Central memory CD8-positive, alpha-beta T cell (primary cell): ENCODE data around the gene KRTAP5-9.
"Not testable (repeated sequence)": the region's sequence is repeated elsewhere in the genome, so short reads cannot be mapped to it uniquely, and the experiment has no call there.

Experiments
- ATAC-seq: fragments of 150-1000 bp; cut with Tn5 transposase; replicated peaks from 2 replicates; pipeline ENCODE4 v1.10.0; 2022; ENCODE audit warnings: mild to moderate bottlenecking, moderate FRiP score, moderate number of reproducible peaks; ENCODE audit not compliant: poor library complexity, severe bottlenecking; ENCODE audit errors: extremely low read depth
- DNase-seq, 2 donors: peaks; one replicate each; pipeline ENCODE4 v3.0.0; 2021; ENCODE audit warnings: low spot score in 2 of 2
- H3K27ac Mint-ChIP-seq: one replicate; pipeline ENCODE4 v1.8.0; 2022; ENCODE audit warnings: low read depth, mild to moderate bottlenecking, moderate library complexity, mixed read lengths
- H3K27me3 Mint-ChIP-seq: one replicate; pipeline ENCODE4 v1.8.0; 2022; ENCODE audit warnings: mixed read lengths
- H3K36me3 Mint-ChIP-seq: one replicate; pipeline ENCODE4 v1.8.0; 2022; ENCODE audit warnings: mild to moderate bottlenecking, moderate library complexity, mixed read lengths; ENCODE audit not compliant: insufficient read depth
- H3K4me1 Mint-ChIP-seq: one replicate; pipeline ENCODE4 v1.8.0; 2022; ENCODE audit warnings: mixed read lengths
- H3K4me3 Mint-ChIP-seq: one replicate; pipeline ENCODE4 v1.8.0; 2022; ENCODE audit warnings: mild to moderate bottlenecking, moderate library complexity, mixed read lengths
- H3K9me3 Mint-ChIP-seq: one replicate; pipeline ENCODE4 v1.8.0; 2022; ENCODE audit warnings: mixed read lengths

Gene KRTAP5-9

DNA sequence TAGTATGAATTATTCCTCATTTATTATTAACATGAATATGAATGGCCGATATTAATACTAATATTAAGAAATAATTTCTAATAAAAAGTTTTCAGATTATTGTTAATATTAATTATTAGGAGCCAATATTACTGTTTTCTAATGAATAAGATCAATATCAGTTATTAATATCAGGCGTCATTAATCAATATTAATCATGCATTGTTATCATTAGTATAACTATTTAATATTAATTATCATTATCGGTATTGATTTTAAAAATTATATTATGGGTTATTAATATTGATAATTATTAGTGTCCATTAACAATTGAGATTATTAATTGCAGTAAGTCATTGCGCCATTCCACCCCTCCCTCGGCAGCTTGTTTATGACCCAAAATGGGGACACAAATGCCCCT, 37.5 kb downstream of the KRTAP5-9 start:
- H3K27ac Mint-ChIP-seq, H3K4me1 Mint-ChIP-seq, H3K9me3 Mint-ChIP-seq, H3K4me3 Mint-ChIP-seq, H3K36me3 Mint-ChIP-seq, DNase-seq, ATAC-seq: not testable (repeated sequence)
- H3K27me3 Mint-ChIP-seq, result peaks cover 59% of the 10 kb centered on the region

DNA sequence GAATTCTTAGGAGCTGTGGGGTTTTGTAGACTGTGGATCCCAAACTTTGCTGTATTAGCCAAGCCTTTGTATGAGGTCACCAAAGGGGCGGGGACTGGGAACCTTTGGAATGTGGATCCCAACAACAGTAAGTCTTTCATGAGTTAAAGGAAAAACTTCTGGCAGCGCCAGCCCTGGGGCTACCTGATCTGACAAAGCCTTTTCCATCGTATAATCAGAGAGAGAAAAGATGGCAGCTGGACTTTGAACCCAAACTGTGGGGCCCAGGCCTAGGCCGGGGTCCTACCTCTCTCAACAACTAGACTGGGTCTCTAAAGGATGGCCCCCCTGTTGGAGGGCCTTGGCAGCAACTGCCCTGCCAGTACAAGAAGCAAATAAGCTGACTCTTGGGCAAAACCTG, 40.1 kb downstream of the KRTAP5-9 start:
- H3K27me3 Mint-ChIP-seq, result peaks cover 37% of the 10 kb centered on the region
- H3K27ac Mint-ChIP-seq, DNase-seq, H3K9me3 Mint-ChIP-seq, H3K4me3 Mint-ChIP-seq, ATAC-seq, H3K36me3 Mint-ChIP-seq, H3K4me1 Mint-ChIP-seq: not testable (repeated sequence)

DNA sequence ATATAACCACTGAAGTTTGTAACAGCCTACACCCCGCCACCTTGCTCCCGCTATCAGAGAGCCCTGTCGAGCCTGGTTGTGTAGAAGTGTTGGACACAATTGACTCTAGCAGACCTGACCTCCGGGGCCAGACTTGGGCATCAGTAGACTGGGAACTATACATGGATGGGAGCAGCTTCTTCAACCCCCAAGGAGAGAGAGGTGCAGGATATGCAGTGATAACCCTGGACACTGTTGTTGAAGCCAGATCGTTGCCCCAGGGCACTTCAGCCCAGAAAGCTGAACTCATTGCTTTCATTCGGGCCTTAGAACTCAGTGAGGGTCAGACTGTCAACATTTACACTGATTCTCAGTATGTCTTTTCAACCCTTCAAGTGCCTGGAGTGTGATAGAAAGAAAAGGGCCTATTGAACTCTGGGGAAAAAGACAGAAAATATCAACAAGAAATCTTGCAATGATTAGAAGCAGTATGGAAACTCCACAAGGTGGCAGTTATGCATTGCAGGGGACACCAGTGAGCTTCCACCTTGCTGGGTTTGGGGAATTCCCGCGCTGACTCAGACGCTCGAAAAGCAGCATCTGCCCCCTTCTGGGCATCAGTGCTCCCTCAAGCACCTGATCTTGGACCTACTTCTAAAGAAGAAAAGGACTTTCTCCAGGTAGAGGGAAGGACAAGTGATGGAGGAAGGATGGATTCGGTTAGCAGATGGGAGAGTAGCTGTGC, 40.8 kb downstream of the KRTAP5-9 start:
- peaks cover 34% of the 10 kb centered on the region for H3K27me3 Mint-ChIP-seq
- H3K9me3 Mint-ChIP-seq, ATAC-seq, H3K27ac Mint-ChIP-seq, DNase-seq, H3K36me3 Mint-ChIP-seq, H3K4me3 Mint-ChIP-seq, H3K4me1 Mint-ChIP-seq: not testable (repeated sequence)

DNA sequence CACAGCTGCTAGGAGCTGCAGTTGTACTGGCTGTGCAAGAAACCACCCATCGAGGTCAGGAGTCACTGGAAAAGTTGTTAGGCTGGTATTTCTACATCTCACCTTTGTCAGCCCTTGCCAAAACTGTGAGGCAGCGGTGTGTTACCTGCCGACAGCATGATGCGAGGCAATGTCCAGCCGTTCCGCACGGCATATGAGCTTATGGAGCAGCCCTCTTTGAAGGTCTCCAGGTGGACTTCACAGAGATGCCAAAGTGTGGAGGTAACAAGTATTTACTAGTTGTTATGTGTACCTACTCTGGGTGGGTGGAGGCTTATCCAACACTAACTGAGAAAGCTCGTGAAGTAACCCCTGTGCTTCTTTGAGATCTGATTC, 41.3 kb downstream of the KRTAP5-9 start:
- not testable (repeated sequence) for H3K4me3 Mint-ChIP-seq, ATAC-seq, H3K36me3 Mint-ChIP-seq, DNase-seq, H3K27ac Mint-ChIP-seq, H3K4me1 Mint-ChIP-seq, H3K9me3 Mint-ChIP-seq
- peaks cover 32% of the 10 kb centered on the region for H3K27me3 Mint-ChIP-seq
